HUES48 (cell line): ENCODE results near the gene TP53RK.

Experiments
- H3K27ac ChIP-seq: one replicate; pipeline ENCODE4 v1.7.0; 2013; ENCODE audit warnings: low read depth, low read length, inconsistent platforms
- H3K27me3 ChIP-seq: 2 replicates; pipeline ENCODE4 v1.6.1; 2013; ENCODE audit warnings: mild to moderate bottlenecking, low read length; ENCODE audit not compliant: control insufficient read depth, insufficient read depth
- H3K36me3 ChIP-seq: 2 replicates; pipeline ENCODE4 v1.6.1; 2013; ENCODE audit warnings: low read length; ENCODE audit not compliant: control insufficient read depth, insufficient read depth
- H3K4me1 ChIP-seq: 2 replicates; pipeline ENCODE4 v1.6.1; 2013; ENCODE audit warnings: mild to moderate bottlenecking, low read length; ENCODE audit not compliant: control insufficient read depth, insufficient read depth
- H3K4me3 ChIP-seq: 2 replicates; pipeline ENCODE4 v1.5.1; 2013; ENCODE audit warnings: mild to moderate bottlenecking, low read depth, low read length
- H3K9ac ChIP-seq: 2 replicates; pipeline ENCODE4 v1.6.1; 2013; ENCODE audit warnings: mild to moderate bottlenecking, low read depth, low read length, moderate library complexity
- H3K9me3 ChIP-seq: 2 replicates; pipeline ENCODE4 v1.6.1; 2013; ENCODE audit warnings: low read length; ENCODE audit not compliant: control insufficient read depth, insufficient read depth

TP53RK gene

DNA sequence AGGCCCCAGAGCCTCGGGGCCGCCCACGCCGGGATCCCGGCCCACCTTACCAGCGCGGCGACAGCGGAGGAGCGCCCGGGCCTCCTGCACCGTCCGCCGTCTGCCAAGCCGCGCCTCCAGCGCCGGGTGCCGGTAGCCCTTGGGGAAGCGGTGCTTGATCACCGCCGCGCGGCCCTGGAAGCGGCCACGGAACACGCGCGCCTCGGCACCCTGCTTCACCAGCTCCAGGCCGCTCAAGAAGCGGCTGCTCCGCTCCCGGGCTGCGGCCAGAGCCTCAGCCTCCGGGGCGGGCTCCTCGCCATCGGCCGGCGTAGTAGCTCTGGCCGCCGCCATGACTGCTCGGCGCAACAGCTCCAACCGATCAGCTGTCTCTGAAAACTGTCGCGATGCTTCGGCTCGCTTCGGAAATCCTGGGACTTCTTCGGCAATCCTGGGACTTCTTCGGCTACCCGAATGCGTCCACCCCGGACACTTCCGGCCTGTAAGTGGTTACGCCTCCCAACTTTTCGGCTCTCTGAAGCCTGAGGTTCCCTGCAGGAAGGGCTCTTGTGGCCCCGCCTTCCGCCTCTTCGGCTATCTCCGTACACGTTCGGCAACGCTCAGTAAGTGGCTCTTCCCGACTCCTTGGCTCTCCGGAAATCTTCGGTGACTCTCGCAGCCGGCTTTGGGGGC, at the start of gene TP53RK:
Gene TP53RK, minus strand, starts transcription at position 363 of the 672 bp plus-strand sequence. Its CDS starts 30 bp downstream, at position 333.
- no peaks in the 10 kb centered on the region for H3K9me3 ChIP-seq
- no peaks in the 10 kb centered on the region for H3K27me3 ChIP-seq
- peaks cover 19% of the 10 kb centered on the region for H3K36me3 ChIP-seq
- peak within 1 kb of the TSS; percentile 94 for H3K4me3 ChIP-seq
- peak within 1 kb of the TSS; percentile 93 for H3K9ac ChIP-seq
- peaks cover 15% of the 10 kb centered on the region; the same call in 1 of the 2 replicates for H3K4me1 ChIP-seq
- H3K27ac ChIP-seq, result peak within 1 kb of the TSS; percentile 99

DNA sequence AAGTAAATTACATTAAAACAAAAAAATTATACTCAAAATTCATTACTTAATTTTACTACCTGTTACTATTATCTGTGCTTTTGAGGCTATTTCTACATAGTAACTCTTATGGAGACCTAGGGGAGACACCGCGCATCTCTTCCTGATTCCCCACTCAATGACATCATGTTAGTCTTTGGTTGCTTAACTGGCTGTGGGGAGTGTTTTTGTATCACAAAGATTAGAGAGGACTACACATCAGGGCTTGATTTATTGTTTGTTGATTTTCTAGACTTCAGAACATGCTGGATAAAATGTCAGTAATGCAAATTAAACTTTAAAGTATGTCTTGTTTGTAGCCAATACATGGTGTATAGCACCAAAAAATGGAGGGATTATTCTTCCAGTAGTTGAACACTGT, 46.2 kb upstream of the TP53RK start:
- H3K36me3 ChIP-seq, result no peaks in the 10 kb centered on the region
- no peaks in the 10 kb centered on the region for H3K4me1 ChIP-seq
- no peak overlapping the region for H3K9ac ChIP-seq
- no peaks in the 10 kb centered on the region for H3K27me3 ChIP-seq
- H3K27ac ChIP-seq, result no peak overlapping the region
- H3K4me3 ChIP-seq, result no peak overlapping the region
- 0 out of 2 replicates have a peak, but pooled peaks cover 4% of the 10 kb centered on the region for H3K9me3 ChIP-seq

DNA sequence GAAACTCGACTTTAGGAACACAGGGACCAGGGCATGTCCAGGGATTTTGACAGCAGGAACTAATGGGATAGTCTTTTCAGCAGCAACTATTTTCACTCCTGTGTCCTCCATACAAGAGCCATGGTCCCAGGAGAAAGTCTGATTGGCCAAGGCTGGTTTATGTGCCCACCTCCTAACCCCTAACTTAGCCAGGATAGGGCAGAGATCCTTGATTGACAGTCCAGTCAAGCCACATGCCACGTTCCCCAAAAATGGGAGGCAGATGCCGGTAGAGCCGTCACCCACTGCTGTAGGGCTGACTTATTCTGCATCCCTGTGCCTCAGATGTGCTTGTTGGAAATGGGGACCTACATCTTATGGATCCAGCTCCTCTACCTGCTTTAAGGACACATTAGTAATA, 42.5 kb upstream of the TP53RK start:
- no peak overlapping the region for H3K27ac ChIP-seq
- no peaks in the 10 kb centered on the region for H3K27me3 ChIP-seq
- no peak overlapping the region for H3K4me3 ChIP-seq
- no peak overlapping the region for H3K9ac ChIP-seq
- H3K9me3 ChIP-seq, result no peaks in the 10 kb centered on the region
- no peaks in the 10 kb centered on the region for H3K36me3 ChIP-seq
- H3K4me1 ChIP-seq, result no peaks in the 10 kb centered on the region

DNA sequence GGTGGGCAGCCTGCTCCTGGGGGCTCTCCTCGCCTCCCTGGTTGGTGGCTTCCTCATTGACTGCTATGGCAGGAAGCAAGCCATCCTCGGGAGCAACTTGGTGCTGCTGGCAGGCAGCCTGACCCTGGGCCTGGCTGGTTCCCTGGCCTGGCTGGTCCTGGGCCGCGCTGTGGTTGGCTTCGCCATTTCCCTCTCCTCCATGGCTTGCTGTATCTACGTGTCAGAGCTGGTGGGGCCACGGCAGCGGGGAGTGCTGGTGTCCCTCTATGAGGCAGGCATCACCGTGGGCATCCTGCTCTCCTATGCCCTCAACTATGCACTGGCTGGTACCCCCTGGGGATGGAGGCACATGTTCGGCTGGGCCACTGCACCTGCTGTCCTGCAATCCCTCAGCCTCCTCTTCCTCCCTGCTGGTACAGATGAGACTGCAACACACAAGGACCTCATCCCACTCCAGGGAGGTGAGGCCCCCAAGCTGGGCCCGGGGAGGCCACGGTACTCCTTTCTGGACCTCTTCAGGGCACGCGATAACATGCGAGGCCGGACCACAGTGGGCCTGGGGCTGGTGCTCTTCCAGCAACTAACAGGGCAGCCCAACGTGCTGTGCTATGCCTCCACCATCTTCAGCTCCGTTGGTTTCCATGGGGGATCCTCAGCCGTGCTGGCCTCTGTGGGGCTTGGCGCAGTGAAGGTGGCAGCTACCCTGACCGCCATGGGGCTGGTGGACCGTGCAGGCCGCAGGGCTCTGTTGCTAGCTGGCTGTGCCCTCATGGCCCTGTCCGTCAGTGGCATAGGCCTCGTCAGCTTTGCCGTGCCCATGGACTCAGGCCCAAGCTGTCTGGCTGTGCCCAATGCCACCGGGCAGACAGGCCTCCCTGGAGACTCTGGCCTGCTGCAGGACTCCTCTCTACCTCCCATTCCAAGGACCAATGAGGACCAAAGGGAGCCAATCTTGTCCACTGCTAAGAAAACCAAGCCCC, 36.2 kb upstream of the TP53RK start:
- Histone ChIP-seq H3K4me3 (no peak overlapping the region), H3K9me3 (no peaks in the 10 kb centered on the region), H3K27ac (no peak overlapping the region), H3K36me3 (no peaks in the 10 kb centered on the region), H3K9ac (no peak overlapping the region), H3K27me3 (no peaks in the 10 kb centered on the region), H3K4me1 (no peaks in the 10 kb centered on the region)

DNA sequence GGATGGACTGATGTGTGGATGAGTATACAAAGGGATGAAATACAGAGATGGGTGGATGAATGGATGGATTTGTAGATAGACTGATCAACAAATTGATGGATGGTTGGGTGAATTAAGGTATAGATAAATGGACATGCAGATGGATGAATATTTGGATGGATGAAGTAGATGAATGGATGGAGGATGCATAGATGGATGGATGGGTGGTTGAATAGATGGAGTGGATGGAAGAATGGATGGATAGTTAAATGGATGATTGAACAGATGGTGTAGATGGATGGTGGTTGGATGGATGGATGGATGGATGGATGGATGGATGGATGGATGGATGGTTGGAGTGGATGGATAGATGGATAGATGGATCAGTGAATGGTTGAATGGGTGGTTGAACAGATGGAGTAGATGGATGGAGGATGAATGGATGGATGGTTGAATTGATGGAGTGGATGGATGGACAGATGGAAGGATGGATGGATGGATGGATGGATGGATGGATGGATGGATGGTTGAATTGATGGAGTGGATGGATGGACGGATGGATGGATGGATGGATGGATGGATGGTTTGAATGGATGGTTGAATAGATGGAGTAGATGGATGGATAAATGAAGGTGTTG, 35.2 kb upstream of the TP53RK start:
- no peak overlapping the region for H3K9ac ChIP-seq
- no peaks in the 10 kb centered on the region for H3K4me1 ChIP-seq
- H3K27me3 ChIP-seq, result no peaks in the 10 kb centered on the region
- H3K36me3 ChIP-seq, result no peaks in the 10 kb centered on the region
- H3K4me3 ChIP-seq, result no peak overlapping the region
- H3K9me3 ChIP-seq, result no peaks in the 10 kb centered on the region
- H3K27ac ChIP-seq, result no peak overlapping the region

DNA sequence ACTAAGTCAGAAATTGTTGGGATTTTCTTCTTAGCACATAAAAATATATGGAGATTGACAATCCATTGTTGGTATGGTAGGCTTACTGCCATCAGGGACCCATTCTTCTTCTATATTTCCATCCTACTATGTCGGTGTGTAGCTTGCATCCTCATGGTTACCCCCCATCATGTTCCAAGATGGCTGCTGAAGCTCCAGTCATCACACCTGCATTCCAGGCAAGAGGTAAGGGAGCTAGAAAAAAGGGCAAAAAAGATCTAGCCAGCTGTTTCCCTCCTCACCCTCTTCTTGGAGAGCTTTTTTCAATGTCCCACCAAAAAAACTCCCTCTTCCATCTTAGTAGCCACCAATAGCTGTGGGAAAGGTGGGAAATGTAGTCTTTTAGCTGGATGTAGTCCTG, 33.8 kb upstream of the TP53RK start:
- no peaks in the 10 kb centered on the region for H3K27me3 ChIP-seq
- H3K4me1 ChIP-seq, result no peaks in the 10 kb centered on the region
- no peaks in the 10 kb centered on the region for H3K36me3 ChIP-seq
- no peak overlapping the region for H3K9ac ChIP-seq
- H3K9me3 ChIP-seq, result no peaks in the 10 kb centered on the region
- no peak overlapping the region for H3K4me3 ChIP-seq
- no peak overlapping the region for H3K27ac ChIP-seq

DNA sequence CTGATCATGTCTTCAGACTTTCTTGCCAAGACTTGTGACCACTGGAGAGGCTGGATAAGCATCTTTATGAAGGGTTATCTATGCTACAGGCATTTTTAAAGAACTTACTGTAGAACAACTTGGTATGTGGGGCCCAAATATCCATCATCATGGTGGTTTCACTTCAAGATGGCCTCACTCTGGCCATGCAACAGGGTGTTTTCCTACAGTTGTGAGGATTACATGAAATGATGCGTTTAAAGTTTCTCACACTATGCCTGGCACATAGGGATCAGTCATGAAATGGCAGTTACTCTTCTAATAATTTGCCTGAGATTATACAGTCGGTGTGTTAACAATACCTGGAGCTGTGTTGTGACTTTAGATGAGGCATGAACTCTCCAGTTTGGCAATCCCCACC, 33.2 kb upstream of the TP53RK start:
- H3K9me3 ChIP-seq, result no peaks in the 10 kb centered on the region

DNA sequence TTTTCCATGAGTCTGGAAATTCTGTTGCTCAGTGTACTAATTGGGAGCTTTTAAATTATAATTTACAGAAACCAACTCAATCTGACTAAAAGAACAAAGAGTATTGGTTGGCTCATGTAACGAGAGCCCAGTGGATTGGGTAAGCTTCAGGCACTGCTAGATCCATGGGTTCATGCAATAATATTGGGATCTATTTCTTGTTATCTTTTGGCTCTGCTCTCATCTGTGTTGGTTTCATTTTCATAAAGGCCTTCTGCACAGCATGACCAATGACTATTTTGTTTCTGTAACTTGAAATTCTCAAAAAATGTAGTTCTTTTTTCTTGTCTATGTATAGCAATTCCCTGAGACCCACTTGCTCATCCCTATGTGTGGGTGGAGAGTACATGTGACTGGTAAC, 32.2 kb upstream of the TP53RK start:
- Histone ChIP-seq H3K27me3 (no peaks in the 10 kb centered on the region), H3K27ac (no peak overlapping the region), H3K9me3 (no peaks in the 10 kb centered on the region), H3K4me3 (no peak overlapping the region), H3K36me3 (no peaks in the 10 kb centered on the region), H3K4me1 (no peaks in the 10 kb centered on the region), H3K9ac (no peak overlapping the region)

More for the DNA sequence above, 33.2 kb upstream of the TP53RK start:
- Histone ChIP-seq H3K27ac (no peak overlapping the region), H3K4me1 (no peaks in the 10 kb centered on the region), H3K27me3 (no peaks in the 10 kb centered on the region), H3K36me3 (no peaks in the 10 kb centered on the region), H3K9ac (no peak overlapping the region), H3K4me3 (no peak overlapping the region)

DNA sequence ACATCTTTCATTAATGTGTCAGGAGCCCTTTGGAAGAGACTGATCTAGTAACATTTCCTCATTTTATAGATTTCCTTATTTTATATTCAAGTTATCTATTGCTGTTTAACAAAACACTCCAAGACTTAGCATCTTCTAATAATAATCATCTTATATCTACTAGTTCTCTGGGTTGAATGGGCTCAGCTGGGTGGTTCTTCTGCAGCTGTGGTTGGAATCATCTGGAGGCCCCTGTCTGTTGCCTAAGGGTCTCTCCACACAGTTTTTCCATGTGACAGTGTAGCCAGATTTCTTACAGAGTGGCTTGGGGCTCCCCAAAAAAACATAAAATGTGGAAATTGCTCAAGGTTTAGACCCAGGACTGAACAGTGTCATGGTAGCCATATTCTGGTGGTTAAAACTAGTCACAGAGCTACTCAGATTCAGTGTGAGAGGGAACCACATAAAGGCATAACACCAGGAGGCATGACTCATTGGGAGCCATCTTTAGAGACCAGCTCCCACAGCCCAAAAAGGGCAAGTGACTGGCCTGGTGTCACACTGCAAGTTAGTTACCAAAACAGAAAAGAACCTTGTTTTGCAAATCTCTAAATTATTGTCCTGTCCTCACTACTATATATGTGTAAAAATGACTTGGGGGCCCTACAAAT, 31.7 kb upstream of the TP53RK start:
- Histone ChIP-seq H3K9ac (no peak overlapping the region), H3K4me1 (no peaks in the 10 kb centered on the region), H3K9me3 (no peaks in the 10 kb centered on the region), H3K27ac (no peak overlapping the region), H3K36me3 (no peaks in the 10 kb centered on the region), H3K27me3 (no peaks in the 10 kb centered on the region), H3K4me3 (no peak overlapping the region)

DNA sequence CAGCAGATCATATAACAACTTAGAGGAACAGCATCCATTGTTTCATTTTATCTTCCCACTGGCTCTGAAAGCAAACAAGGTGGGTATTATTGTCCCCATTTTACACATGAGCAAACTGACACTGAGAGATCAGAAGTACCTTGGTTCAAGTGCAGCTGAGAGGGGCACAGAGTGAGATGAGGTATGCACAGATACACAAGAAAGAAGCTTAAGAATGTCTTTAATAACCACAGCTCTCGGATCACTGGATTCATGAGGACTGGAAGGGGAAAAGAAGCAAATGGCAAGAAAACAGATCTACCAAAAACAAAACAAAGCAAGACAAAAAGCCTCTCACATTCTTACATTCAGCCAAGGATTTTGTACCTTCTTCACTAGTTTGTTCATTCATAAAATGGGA, 30.8 kb upstream of the TP53RK start:
- peaks cover 6% of the 10 kb centered on the region for H3K4me1 ChIP-seq
- H3K9ac ChIP-seq, result no peak overlapping the region
- H3K36me3 ChIP-seq, result no peaks in the 10 kb centered on the region
- no peaks in the 10 kb centered on the region for H3K27me3 ChIP-seq
- H3K9me3 ChIP-seq, result no peaks in the 10 kb centered on the region
- H3K4me3 ChIP-seq, result no peak overlapping the region
- no peak overlapping the region for H3K27ac ChIP-seq
